Upper lobe of right lung (tissue), 1 donor: ENCODE measurements around the gene LRRC23. TPM values are rescaled to one million over a fixed set of nuclear protein-coding genes. Genes with fewer than 3 reads are reported as not detected.
A peak's percentile ranks its signal among the peaks of the same experiment; 100 is the strongest.

Experiments used
- ATAC-seq: fragments of 200-7000 bp; cut with Tn5 transposase; one replicate; pipeline ENCODE4 v1.9.1; 2020; ENCODE audit warnings: mild to moderate bottlenecking, moderate library complexity
- DNase-seq: peaks from one replicate; pipeline ENCODE4 v3.0.0-alpha.2; 2020
- H3K27ac ChIP-seq: fragments of 200-600 bp; one replicate; pipeline ENCODE4 v1.8.0; 2022
- H3K27me3 ChIP-seq: fragments of 200-600 bp; one replicate; pipeline ENCODE4 v1.8.0; 2022; ENCODE audit warnings: mild to moderate bottlenecking
- H3K36me3 ChIP-seq: fragments of 200-600 bp; one replicate; pipeline ENCODE4 v1.8.0; 2022
- H3K4me1 ChIP-seq: fragments of 200-600 bp; one replicate; pipeline ENCODE4 v1.8.0; 2022
- H3K4me3 ChIP-seq: fragments of 200-600 bp; one replicate; pipeline ENCODE4 v1.8.0; 2022; ENCODE audit warnings: mild to moderate bottlenecking
- H3K9me3 ChIP-seq: fragments of 200-600 bp; one replicate; pipeline ENCODE4 v1.8.0; 2022
- CTCF ChIP-seq: fragments of 200-600 bp; IDR thresholded peaks from one replicate; pipeline ENCODE4 v1.8.0; 2022; ENCODE audit warnings: antibody characterized with exemption
- intact Hi-C: fragments of 100-400 bp; cut with DNase I; formaldehyde crosslinking; loops from one replicate; pipeline ENCODE4 v1.11.0; 2022
- total RNA-seq: library from RNA; stranded (reverse); fragmentation: NEBNext Ultra II Directional; extraction: Animal tissue kit (Norgen Biotek cat#: 25700); gene quantifications from one replicate; pipeline ENCODE4 v1.2.1, GENCODE V29; 2021
- donor health status: DM: no; HTN: yes; CAD: no; lungs with severe emphysema.

The LRRC23 gene
- total RNA-seq, 1 donor from 2014 or later, result 13.3 TPM

DNA sequence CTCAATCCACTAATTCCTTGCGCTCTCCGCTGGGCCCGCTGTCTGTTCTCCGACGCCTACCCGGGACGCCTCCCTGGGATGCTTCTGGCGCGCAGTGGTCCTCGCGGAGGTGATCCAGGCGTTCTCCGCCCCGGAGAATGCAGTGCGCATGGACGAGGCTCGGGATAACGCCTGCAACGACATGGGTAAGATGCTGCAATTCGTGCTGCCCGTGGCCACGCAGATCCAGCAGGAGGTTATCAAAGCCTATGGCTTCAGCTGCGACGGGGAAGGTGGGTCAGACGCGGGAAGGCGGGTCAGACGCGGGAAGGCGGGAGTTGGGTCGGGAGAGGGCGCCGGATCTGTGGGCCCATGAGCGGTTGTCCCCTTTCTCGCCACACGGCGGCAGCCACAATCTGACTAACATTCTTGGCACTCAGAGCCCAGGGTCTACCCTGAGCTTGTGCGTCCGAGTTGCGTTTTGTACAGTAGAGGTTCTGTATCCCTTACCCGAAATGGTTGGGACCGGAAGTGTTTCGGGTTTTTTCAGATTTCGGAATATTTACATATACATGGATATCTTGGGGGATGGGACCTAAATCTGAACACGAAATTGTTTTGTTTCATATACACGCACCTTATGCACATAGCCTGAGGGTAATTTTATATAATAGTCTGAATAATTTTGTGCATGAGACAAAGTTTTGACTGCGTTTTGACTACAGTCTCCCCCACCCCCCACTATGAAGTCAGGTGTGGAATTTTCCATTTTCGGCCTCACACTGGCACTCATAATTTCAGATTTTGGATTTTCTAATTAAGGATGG is 40.0 kb downstream of the LRRC23 start:
- peaks cover 18% of the 10 kb centered on the region for H3K36me3 ChIP-seq
- H3K27me3 ChIP-seq, result no peaks in the 10 kb centered on the region
- H3K4me3 ChIP-seq, result peak overlapping the region; percentile 62
- peak; percentile 89 for TF ChIP-seq CTCF
- H3K27ac ChIP-seq, result peak overlapping the region; percentile 93
- peak; percentile 96 for DNase-seq
- peak; percentile 81 for ATAC-seq
- no peaks in the 10 kb centered on the region for H3K9me3 ChIP-seq
- intact Hi-C loops, result loop anchor here (10.0 kb wide), 1 partner anchor 160 kb away; the partner anchor contains the start of gene C1RL
- peaks cover 43% of the 10 kb centered on the region for H3K4me1 ChIP-seq

- H3K36me3 ChIP-seq, result peaks cover 13% of the 10 kb centered on the region
- DNase-seq (no peak), ATAC-seq (no peak)
- H3K27ac ChIP-seq, result peak overlapping the region; percentile 60
- H3K27me3 ChIP-seq, result no peaks in the 10 kb centered on the region
- peaks cover 50% of the 10 kb centered on the region for H3K4me1 ChIP-seq
- H3K4me3 ChIP-seq, result peak overlapping the region; percentile 39
- TF ChIP-seq CTCF, result no peak
- no peaks in the 10 kb centered on the region for H3K9me3 ChIP-seq
- intact Hi-C loops, result loop anchor here (10.0 kb wide), 1 partner anchor 159 kb away; the partner anchor contains the start of gene C1RL
These were observed 41.0 kb downstream of the LRRC23 start for GRCh38 chr12:6945613-6946012.

DNA sequence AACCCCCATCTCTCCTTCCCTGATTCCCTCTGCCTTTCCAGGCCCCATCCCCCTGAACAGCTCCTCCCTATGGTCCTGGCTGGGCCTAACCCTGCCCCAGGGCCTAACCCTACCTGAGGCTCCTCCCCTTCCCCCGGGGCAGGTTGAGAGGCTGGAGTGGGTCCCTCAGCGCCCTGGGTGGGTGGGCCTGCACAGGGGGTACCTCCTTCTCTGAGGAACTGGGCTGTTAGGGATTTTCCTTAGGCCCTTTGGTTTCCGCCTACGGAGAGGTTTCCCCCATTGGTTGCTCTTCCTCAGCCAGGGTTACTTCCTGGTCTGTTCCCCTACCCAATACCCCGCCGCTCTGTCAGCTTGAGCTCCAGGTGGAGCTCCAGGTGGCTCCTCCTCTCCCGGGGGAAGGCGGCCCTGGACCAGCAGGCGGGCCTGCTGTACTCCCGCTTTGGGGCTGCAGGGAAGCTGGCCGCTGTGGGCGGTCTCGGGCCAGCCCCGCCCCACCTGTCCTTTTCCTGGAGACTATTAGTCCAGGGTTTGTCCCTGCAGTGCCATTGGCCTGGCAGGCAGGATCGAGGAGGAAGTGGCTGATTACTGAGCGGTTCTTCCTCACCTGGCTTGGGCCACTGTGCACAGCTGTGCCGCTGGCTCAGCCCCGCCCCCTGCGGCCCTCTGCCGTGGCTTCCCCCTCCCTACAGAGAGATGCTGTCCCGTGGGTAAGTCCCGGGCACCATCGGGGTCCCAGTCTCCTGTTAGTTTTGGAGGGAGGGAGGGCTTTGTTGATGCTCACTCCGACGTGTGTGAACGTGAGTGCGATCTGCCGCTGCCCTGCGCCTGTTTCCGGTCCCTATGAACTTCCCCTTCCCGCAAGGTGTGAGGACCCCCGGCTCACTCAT is 41.7 kb downstream of the LRRC23 start:
- Histone ChIP-seq H3K36me3 (peaks cover 6% of the 10 kb centered on the region), H3K4me1 (peaks cover 53% of the 10 kb centered on the region), H3K9me3 (no peaks in the 10 kb centered on the region), H3K27ac (peak overlapping the region; percentile 60), H3K27me3 (no peaks in the 10 kb centered on the region), H3K4me3 (peak overlapping the region; percentile 39)
- ATAC-seq (peak; percentile 82), DNase-seq (peak; percentile 97)
- intact Hi-C loops, result loop anchor here (10.0 kb wide), 1 partner anchor 159 kb away; the partner anchor contains the start of gene C1RL
- no peak for TF ChIP-seq CTCF

DNA sequence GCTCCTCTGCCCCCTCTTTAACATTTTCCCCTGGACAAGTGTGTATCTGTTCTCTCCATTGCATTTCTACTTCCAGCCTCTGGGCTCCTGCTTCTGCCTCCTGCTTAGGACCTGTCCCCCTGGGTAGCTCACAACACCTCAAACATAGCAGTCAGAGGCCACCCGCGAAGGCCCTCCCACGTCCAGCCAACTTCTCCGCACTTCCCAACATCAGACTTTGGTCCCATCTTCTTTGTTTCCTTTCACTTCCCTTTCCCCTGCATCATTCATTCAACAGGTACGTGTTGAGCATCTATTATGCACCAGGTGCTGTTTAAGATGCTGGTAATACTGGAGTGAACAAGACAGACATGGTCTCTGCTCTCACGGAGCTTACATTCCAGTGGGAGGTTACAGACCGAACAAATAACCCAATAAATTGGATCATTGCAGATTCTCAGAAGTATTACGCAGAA is 42.3 kb downstream of the LRRC23 start:
- DNase-seq (no peak), ATAC-seq (no peak)
- intact Hi-C loops, result loop anchor here (10.0 kb wide), 1 partner anchor 158 kb away; the partner anchor contains the start of gene C1RL
- H3K27me3 ChIP-seq, result no peaks in the 10 kb centered on the region
- no peak for TF ChIP-seq CTCF
- peaks cover 53% of the 10 kb centered on the region for H3K4me1 ChIP-seq
- peak overlapping the region; percentile 39 for H3K4me3 ChIP-seq
- H3K27ac ChIP-seq, result peak overlapping the region; percentile 60
- H3K9me3 ChIP-seq, result no peaks in the 10 kb centered on the region
- H3K36me3 ChIP-seq, result no peaks in the 10 kb centered on the region

DNA sequence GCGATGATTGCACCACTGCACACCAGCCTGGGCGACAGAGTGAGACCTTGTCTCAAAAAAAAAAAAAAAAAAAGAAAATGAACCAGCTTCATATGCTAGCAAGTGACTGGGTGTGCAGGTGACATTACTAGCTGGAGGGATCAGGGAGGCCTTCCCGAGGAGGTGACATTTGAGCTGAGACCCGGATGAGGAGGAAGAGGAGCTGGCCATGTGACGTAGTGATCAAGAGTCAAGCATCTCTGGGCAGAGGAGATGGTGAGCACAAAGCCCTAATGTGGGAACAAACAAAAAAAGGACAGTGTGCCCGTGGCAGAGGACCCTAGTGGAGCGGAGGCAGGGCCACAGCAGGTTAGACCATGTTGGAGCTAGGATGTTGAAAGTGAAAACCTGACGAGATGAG is 43.0 kb downstream of the LRRC23 start:
- TF ChIP-seq CTCF, result no peak
- ATAC-seq, result no peak
- H3K36me3 ChIP-seq, result no peaks in the 10 kb centered on the region
- intact Hi-C loops, result loop anchor here (10.0 kb wide), 1 partner anchor 157 kb away; the partner anchor contains the start of gene C1RL
- DNase-seq, result peak; percentile 40
- H3K27ac ChIP-seq, result no peak overlapping the region
- H3K4me3 ChIP-seq, result no peak overlapping the region
- H3K4me1 ChIP-seq, result peaks cover 50% of the 10 kb centered on the region
- no peaks in the 10 kb centered on the region for H3K9me3 ChIP-seq
- no peaks in the 10 kb centered on the region for H3K27me3 ChIP-seq
